Activated CD8-positive, alpha-beta T cell treated with anti-CD3 and anti-CD28 coated beads, Interleukin-2, amount 10 ng/mL, durations not matched to agents 7 days and 5 days (primary cell): Measurements from ENCODE around the gene DKC1. TPM values are rescaled to one million over a fixed set of nuclear protein-coding genes. Genes with fewer than 3 reads are reported as not detected.
"Not testable (repeated sequence)": the region's sequence is repeated elsewhere in the genome, so short reads cannot be mapped to it uniquely, and the experiment has no call there.

Source experiments
- ATAC-seq: fragments of 150-1000 bp; cut with Tn5 transposase; one replicate; pipeline ENCODE4 v1.10.0; 2021; ENCODE audit warnings: moderate library complexity
- CTCF ChIA-PET: fragments of 350-600 bp; sonication (Branson Sonifier 250); formaldehyde crosslinking; loops from one replicate; lab custom pipeline; 2021; ENCODE audit warnings: antibody characterized with exemption; lab: Charles Lee
- POLR2A ChIA-PET: fragments of 350-600 bp; sonication (Branson Sonifier 250); formaldehyde crosslinking; loops from one replicate; lab custom pipeline; 2021; ENCODE audit warnings: antibody characterized with exemption; lab: Charles Lee
- DNase-seq: peaks from one replicate; pipeline ENCODE4 v3.0.0-alpha.2; 2020
- H3K27ac Mint-ChIP-seq: one replicate; pipeline ENCODE4 v1.8.0; 2021; ENCODE audit warnings: mild to moderate bottlenecking, mixed read lengths
- H3K27me3 Mint-ChIP-seq: one replicate; pipeline ENCODE4 v1.8.0; 2021; ENCODE audit warnings: low read depth, mixed read lengths
- H3K36me3 Mint-ChIP-seq: one replicate; pipeline ENCODE4 v1.8.0; 2021; ENCODE audit warnings: low read depth, mixed read lengths
- H3K4me1 Mint-ChIP-seq: one replicate; pipeline ENCODE4 v1.8.0; 2021; ENCODE audit warnings: low read depth, mixed read lengths
- H3K4me3 Mint-ChIP-seq: one replicate; pipeline ENCODE4 v1.8.0; 2021; ENCODE audit warnings: mild to moderate bottlenecking, mixed read lengths
- H3K9me3 Mint-ChIP-seq: one replicate; pipeline ENCODE4 v1.8.0; 2022; ENCODE audit warnings: mixed read lengths; ENCODE audit not compliant: insufficient read depth
- total RNA-seq, 2 experiments: library from RNA; stranded (reverse); gene quantifications; one replicate each; pipeline ENCODE4 v1.2.3, GENCODE V29; 2021

The DKC1 gene
- total RNA-seq, 2 experiments from 2014 or later, result 76.0 to 82.8 TPM

DNA sequence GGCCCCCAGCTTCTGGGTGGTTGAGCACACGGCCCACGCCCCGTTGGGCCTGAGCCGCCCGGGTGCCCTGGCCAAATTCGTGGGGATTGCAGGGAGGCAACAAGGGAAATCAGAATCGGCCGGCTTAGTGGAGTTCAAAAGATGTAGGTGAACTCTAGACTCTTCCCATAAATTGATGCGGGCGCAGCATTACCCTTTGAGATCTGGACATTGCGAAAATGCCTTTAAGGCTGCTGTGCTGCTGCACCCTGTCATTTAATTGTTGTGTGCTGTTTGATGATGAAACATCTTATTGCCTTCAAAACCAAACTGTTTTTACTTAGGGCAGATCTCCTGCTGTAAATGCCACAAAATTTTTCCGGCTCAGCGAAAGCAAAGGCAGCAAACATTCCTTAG lies 43.0 kb downstream of the DKC1 start:
- ATAC-seq, result no peak
- Mint-ChIP-seq H3K4me1 (peaks cover 54% of the 10 kb centered on the region), H3K27me3 (peaks cover 2% of the 10 kb centered on the region), H3K36me3 (peaks cover 9% of the 10 kb centered on the region), H3K9me3 (no peaks in the 10 kb centered on the region), H3K4me3 (peak overlapping the region; percentile 85), H3K27ac (peak overlapping the region; percentile 57)
- ChIA-PET POLR2A (no interaction called here), CTCF (interaction anchor here (0.7 to 3.5 kb wide), 4 partner anchors 27 to 86 kb away, joined by 3 to 14 read pairs (median 3); partner anchors contain the start of genes GAB3 and SMIM9)
- no peak for DNase-seq

DNA sequence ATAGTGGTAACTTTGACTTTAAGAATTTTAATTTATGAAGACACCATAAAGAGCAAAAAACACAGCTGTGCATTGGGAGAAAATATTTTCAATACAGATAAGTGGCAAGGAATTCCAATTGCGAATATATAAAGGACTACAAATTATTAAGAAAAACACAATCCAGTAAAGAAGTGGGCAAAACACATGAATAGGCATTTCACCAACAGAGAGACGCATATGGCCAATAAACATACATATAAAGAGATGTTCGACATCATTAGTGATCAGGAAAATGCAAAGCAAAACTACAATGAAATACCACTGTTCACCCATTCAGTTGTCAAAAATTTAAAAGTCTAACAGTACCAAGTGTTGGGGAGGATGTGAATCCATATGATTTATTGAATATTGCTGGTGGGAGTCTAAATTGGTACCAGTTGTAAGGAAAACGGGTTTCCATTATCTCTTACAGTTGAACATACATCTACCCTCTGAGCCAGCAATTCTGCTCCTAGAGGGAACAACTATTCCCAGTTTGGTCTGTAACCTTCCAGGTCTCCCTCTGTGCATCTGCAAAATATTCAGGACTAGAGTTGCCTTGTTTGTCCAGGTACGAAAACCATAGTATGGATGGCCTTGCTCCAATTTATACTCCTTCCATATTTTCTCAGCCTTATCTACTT lies 44.3 kb downstream of the DKC1 start:
- no peak for DNase-seq
- H3K9me3 Mint-ChIP-seq, result no peaks in the 10 kb centered on the region
- POLR2A ChIA-PET, result interaction anchor here (0.6 kb wide), 1 partner anchor 69 kb away, joined by 3 read pairs; no protein-coding TSS in a partner anchor
- peaks cover 2% of the 10 kb centered on the region for H3K27me3 Mint-ChIP-seq
- peaks cover 7% of the 10 kb centered on the region for H3K36me3 Mint-ChIP-seq
- H3K4me3 Mint-ChIP-seq, result no peak overlapping the region
- CTCF ChIA-PET, result interaction anchor here (3.5 kb wide), 1 partner anchor 57 kb away, joined by 14 read pairs; the partner anchor contains the start of gene GAB3
- H3K27ac Mint-ChIP-seq, result no peak overlapping the region
- no peak for ATAC-seq
- H3K4me1 Mint-ChIP-seq, result peaks cover 44% of the 10 kb centered on the region

GRCh38 chrX:154809939-154810665 lies 47.4 kb downstream of the DKC1 start:
- H3K4me3 Mint-ChIP-seq, result no peak overlapping the region
- ChIA-PET CTCF (no interaction called here), POLR2A (no interaction called here)
- H3K4me1 Mint-ChIP-seq, result peaks cover 25% of the 10 kb centered on the region
- peaks cover 9% of the 10 kb centered on the region for H3K27me3 Mint-ChIP-seq
- H3K27ac Mint-ChIP-seq, result no peak overlapping the region
- ATAC-seq, result no peak
- no peak for DNase-seq
- peaks cover 2% of the 10 kb centered on the region for H3K36me3 Mint-ChIP-seq
- no peaks in the 10 kb centered on the region for H3K9me3 Mint-ChIP-seq

DNA sequence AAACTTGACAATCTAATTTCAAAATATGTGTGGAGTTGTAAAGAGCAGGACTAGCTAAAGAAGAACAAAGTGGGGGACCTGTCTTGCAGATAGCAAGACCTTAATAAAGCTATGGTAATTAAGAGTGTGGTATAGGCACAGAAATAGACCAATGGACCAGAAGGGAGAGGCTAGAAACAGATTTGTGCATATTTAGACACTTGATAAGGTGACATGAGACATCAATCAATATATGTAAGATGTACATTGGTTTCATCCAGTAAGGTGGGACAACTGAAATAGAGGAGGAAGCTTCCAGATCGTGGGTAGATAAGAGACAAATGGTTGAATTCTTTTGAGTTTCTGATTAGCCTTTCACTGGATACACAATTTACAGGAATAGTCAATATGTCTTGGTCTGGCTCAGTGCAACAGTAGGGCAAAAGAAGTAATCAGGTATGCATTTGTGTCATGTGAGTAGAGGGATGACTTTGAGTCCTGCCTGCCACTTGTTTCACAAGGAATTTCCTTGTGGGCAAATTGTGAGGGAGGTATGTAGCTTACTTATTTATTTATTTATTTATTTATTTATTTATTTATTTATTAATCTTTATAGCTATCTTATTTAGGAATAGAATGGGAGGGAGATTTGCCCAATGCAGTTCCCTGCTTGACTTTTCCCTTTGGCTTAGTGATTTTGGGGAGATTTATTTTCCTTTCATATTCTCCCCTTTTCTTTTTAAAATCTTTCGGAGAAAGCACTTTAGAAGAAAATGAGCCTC lies 49.9 kb downstream of the DKC1 start:
- ChIA-PET POLR2A (no interaction called here), CTCF (interaction anchor here (1.3 to 1.5 kb wide), 2 partner anchors 9 to 14 kb away, joined by 3 read pairs; no protein-coding TSS in a partner anchor)
- no peaks in the 10 kb centered on the region for H3K9me3 Mint-ChIP-seq
- ATAC-seq, result no peak
- peaks cover 10% of the 10 kb centered on the region for H3K27me3 Mint-ChIP-seq
- peaks cover 17% of the 10 kb centered on the region for H3K4me1 Mint-ChIP-seq
- no peak for DNase-seq
- H3K4me3 Mint-ChIP-seq, result no peak overlapping the region
- H3K36me3 Mint-ChIP-seq, result no peaks in the 10 kb centered on the region
- no peak overlapping the region for H3K27ac Mint-ChIP-seq

DNA sequence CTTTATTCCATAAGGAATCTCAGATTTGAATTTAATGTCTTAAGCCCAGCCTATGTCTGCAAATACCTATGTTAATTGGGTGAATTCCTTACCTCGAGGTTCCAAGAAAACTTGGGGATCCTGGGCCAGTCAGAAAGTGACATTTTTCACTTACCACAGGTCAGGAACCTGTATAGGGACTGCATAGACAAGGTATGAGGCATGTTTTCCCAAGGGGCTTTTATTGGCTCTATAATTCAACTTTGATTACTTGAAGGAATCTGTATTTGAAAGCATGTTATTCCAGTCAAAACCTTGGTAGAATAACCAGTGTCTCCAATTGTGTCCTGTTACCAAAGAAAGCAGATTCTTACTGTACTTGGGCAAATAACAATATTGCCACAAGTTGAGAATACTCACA lies 51.1 kb downstream of the DKC1 start:
- no peak for ATAC-seq
- Mint-ChIP-seq H3K27ac (no peak overlapping the region), H3K27me3 (peaks cover 10% of the 10 kb centered on the region), H3K4me1 (peaks cover 17% of the 10 kb centered on the region), H3K36me3 (no peaks in the 10 kb centered on the region), H3K4me3 (no peak overlapping the region), H3K9me3 (no peaks in the 10 kb centered on the region)
- ChIA-PET CTCF (no interaction called here), POLR2A (no interaction called here)
- DNase-seq, result no peak

- Mint-ChIP-seq H3K9me3 (no peaks in the 10 kb centered on the region), H3K36me3 (no peaks in the 10 kb centered on the region), H3K4me1 (peaks cover 5% of the 10 kb centered on the region), H3K4me3 (no peak overlapping the region), H3K27ac (no peak overlapping the region), H3K27me3 (peaks cover 10% of the 10 kb centered on the region)
- POLR2A ChIA-PET, result no interaction called here
- CTCF ChIA-PET, result no interaction called here
- ATAC-seq, result no peak
- no peak for DNase-seq
Observed at GRCh38 chrX:154815274-154815818, 52.7 kb downstream of the DKC1 start.

GRCh38 chrX:154816326-154816898 lies 53.7 kb downstream of the DKC1 start:
- not testable (repeated sequence) for ATAC-seq

DNA sequence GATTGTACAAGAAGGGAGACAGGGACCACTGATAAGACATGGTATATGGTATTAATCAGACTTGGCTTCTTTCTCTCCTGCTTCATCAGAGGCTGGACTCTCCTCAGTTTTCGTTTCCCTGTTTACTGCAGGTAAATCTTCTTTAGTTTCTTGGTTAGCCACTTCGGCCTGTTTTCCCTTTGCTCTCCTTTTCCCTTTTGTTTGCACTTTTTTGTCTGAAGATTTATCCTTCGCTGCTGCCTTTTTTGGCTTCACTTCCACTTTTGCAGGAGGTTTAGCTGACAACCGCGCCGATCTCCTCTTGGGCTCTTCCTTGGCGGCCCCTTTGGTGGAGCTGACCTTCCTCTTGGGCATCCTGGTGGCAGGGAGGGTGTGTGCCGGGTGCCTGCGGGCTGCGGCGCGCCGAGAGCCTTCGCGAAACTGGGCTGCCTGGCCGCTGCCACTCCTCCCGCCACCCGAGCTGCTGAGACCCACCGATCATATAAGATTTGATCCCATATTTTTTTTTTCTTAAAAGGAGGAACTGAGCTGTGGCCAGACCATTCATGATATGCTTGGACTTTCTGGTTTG lies 54.5 kb downstream of the DKC1 start:
- DNase-seq, H3K36me3 Mint-ChIP-seq, H3K27ac Mint-ChIP-seq, CTCF ChIA-PET, ATAC-seq, H3K9me3 Mint-ChIP-seq, H3K4me1 Mint-ChIP-seq, H3K4me3 Mint-ChIP-seq: not testable (repeated sequence)
- H3K27me3 Mint-ChIP-seq, result peaks cover 13% of the 10 kb centered on the region
- POLR2A ChIA-PET, result interaction anchor here (0.7 kb wide), 1 partner anchor 88 kb away, joined by 3 read pairs; no protein-coding TSS in a partner anchor

More at GRCh38 chrX:154816326-154816898, 53.7 kb downstream of the DKC1 start:
- DNase-seq, H3K27ac Mint-ChIP-seq, CTCF ChIA-PET, H3K4me1 Mint-ChIP-seq, H3K36me3 Mint-ChIP-seq, POLR2A ChIA-PET, H3K9me3 Mint-ChIP-seq, H3K4me3 Mint-ChIP-seq: not testable (repeated sequence)
- H3K27me3 Mint-ChIP-seq, result peaks cover 12% of the 10 kb centered on the region

- ATAC-seq, result no peak
- Mint-ChIP-seq H3K9me3 (no peaks in the 10 kb centered on the region), H3K4me3 (no peak overlapping the region), H3K36me3 (no peaks in the 10 kb centered on the region), H3K27me3 (peaks cover 10% of the 10 kb centered on the region), H3K4me1 (peaks cover 6% of the 10 kb centered on the region), H3K27ac (no peak overlapping the region)
- CTCF ChIA-PET, result no interaction called here
- no peak for DNase-seq
- POLR2A ChIA-PET, result no interaction called here
Observed at GRCh38 chrX:154818916-154819770, 56.5 kb downstream of the DKC1 start.

DNA sequence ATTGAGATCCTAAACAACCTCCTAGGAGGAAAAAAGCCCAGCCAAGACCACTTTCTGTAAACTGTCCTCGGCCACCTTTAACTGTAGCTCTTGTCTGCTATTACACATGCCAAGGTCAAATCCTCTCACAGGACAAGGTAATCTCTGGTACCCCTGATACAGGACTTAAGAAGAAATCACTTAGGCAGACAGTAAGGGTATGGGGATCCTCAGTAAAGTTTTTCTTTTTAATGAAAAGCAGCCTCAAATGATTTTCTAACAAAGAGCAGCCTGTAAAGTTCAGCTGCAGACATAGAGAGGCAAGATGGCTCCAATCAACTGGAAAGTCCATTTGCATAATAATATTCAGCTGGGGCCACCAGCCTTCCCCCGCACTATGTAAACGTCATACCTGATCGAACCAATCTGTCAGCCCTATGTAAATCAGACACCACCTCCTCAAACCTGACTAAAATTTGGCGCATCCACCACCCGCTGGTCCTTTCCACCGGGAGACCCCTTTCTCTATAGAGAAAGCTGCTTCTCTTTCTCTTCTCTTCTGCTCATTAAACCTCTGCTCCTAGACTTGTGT lies 57.2 kb downstream of the DKC1 start:
- Mint-ChIP-seq H3K27ac (no peak overlapping the region), H3K36me3 (no peaks in the 10 kb centered on the region), H3K4me1 (peaks cover 6% of the 10 kb centered on the region), H3K9me3 (no peaks in the 10 kb centered on the region), H3K4me3 (no peak overlapping the region), H3K27me3 (peaks cover 8% of the 10 kb centered on the region)
- no peak for ATAC-seq
- no peak for DNase-seq
- ChIA-PET POLR2A (no interaction called here), CTCF (no interaction called here)
